ENCODE measurements around the gene OVOL1.

OVOL1 gene

GRCh38 chr11:65806979-65807378, 20.1 kb downstream of the OVOL1 start:
- no peak overlapping the region for H3K4me3 ChIP-seq (ENCODE audit: low read depth, low read length)
- no peak overlapping the region for H3K27ac ChIP-seq
- no peak for TF ChIP-seq CTCF (IDR thresholded peaks at IDR 0.05; ENCODE audit: low read depth, low read length)
- H3K27me3 ChIP-seq (ENCODE audit: insufficient read depth, low read depth, severe bottlenecking): no peaks in the 10 kb centered on the region
- no peaks in the 10 kb centered on the region for H3K9me3 ChIP-seq (ENCODE audit: severe bottlenecking)
- H3K36me3 ChIP-seq: no peaks in the 10 kb centered on the region
- DNase-seq: no peak

GRCh38 chr11:65808744-65809341, 22.0 kb downstream of the OVOL1 start:
- H3K27me3 ChIP-seq (ENCODE audit: insufficient read depth, low read depth, severe bottlenecking): no peaks in the 10 kb centered on the region
- no peak for DNase-seq

GRCh38 chr11:65809496-65809895, 22.6 kb downstream of the OVOL1 start:
- no peak overlapping the region for H3K4me3 ChIP-seq (ENCODE audit: low read depth, low read length)
- no peak overlapping the region for H3K27ac ChIP-seq
- no peaks in the 10 kb centered on the region for H3K36me3 ChIP-seq
- H3K27me3 ChIP-seq (ENCODE audit: insufficient read depth, low read depth, severe bottlenecking): no peaks in the 10 kb centered on the region
- no peaks in the 10 kb centered on the region for H3K9me3 ChIP-seq (ENCODE audit: severe bottlenecking)
- DNase-seq: no peak
- no peak for TF ChIP-seq CTCF (IDR thresholded peaks at IDR 0.05; ENCODE audit: low read depth, low read length)

More at GRCh38 chr11:65808744-65809341, 22.0 kb downstream of the OVOL1 start:
- Histone ChIP-seq H3K4me3 (ENCODE audit: low read depth, low read length) (no peak overlapping the region), H3K36me3 (no peaks in the 10 kb centered on the region), H3K9me3 (ENCODE audit: severe bottlenecking) (no peaks in the 10 kb centered on the region), H3K27ac (no peak overlapping the region)
- TF ChIP-seq CTCF (IDR thresholded peaks at IDR 0.05; ENCODE audit: low read depth, low read length): no peak

GRCh38 chr11:65810046-65810868, 23.4 kb downstream of the OVOL1 start:
- no peaks in the 10 kb centered on the region for H3K36me3 ChIP-seq
- no peak overlapping the region for H3K4me3 ChIP-seq (ENCODE audit: low read depth, low read length)
- no peaks in the 10 kb centered on the region for H3K9me3 ChIP-seq (ENCODE audit: severe bottlenecking)
- no peak for DNase-seq
- TF ChIP-seq CTCF (IDR thresholded peaks at IDR 0.05; ENCODE audit: low read depth, low read length): no peak
- H3K27ac ChIP-seq: no peak overlapping the region
- H3K27me3 ChIP-seq (ENCODE audit: insufficient read depth, low read depth, severe bottlenecking): no peaks in the 10 kb centered on the region

GRCh38 chr11:65811764-65812475, 25.1 kb downstream of the OVOL1 start:
- Histone ChIP-seq H3K27ac (no peak overlapping the region), H3K27me3 (ENCODE audit: insufficient read depth, low read depth, severe bottlenecking) (no peaks in the 10 kb centered on the region), H3K36me3 (no peaks in the 10 kb centered on the region), H3K9me3 (ENCODE audit: severe bottlenecking) (no peaks in the 10 kb centered on the region), H3K4me3 (ENCODE audit: low read depth, low read length) (no peak overlapping the region)
- TF ChIP-seq CTCF (IDR thresholded peaks at IDR 0.05; ENCODE audit: low read depth, low read length): no peak
- DNase-seq: no peak

Data from WERI-Rb-1 (cell line).